Non-pigmented ciliary epithelial cell (primary cell): Measurements from ENCODE around the gene RDH14.

ENCODE experiments used
- DNase-seq: peaks from one replicate; pipeline ENCODE4 v3.0.0-alpha.2; 2010; ENCODE audit warnings: low read depth

Gene RDH14

DNA sequence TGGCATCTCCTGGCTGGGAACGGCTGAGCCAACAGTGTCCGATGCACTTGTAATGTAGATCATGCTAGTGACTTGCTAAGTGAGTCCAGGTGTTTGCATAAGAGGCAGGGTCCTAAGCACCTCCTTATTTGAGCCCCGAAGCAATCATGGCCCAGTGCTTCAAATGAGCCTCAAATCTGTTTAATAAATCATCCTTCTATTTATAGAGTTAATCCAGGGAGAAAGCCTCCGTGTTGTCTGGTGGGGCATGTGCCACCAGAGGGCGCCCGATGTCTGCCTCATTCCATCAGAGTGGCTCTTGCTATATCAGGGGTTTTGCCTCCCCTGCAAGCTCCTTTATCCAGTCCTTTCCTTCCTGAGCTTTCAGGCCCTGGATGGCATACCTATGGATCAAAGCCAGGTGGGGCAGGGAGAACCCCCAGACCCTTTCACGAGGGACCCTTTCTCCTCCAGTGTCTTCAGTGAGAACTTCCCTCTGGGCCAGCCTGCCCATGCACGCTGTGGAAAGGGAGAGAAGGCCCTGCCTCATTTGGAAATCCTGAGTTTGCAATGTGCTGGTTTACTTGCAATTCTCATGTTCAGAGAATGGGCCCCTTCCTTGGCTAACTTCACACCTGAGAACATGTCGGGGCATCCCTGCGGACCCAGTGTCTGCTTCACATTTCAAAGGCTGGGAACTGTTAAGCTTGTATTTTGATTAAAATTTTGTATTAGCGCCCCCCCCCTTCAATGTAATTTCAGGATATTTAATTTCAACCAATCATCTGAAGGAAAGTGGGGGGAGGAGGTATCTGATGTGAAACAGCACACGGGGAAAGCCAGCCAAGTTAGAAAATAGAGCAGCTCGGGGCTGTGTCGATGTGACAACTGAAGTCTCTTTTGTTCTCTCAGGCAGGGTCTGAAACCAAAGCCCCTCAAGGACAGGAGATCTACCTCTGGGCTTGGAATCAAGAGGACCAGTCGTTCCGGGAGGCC is 39.7 kb downstream of the RDH14 start:
- peak; percentile 40 for DNase-seq

DNA sequence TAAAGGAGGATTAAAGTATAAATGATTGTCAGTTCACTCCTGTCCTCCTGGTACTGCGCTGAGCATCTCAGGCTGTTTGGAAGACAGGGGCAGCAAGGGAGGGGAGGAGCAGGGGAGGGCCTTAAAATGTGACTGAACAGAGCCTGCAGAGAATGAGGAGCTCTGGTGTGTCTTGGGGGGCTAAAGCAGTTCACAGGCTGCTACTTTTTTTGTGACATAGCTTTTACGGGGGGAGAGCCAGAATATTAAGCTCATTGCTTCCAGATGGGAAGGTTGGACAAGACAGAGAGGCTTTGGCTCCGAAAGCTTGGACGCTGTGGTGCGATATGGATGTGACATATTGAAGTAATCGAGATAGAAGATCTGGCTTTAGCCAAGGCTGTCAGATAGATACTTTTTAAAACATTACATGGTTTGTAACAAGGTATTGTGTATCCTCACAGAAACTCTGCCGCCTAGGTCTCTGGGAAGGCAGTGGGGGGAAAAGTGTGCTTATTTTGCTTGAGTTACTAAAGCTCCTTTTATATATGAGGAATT is 40.5 kb downstream of the RDH14 start:
- no peak for DNase-seq

DNA sequence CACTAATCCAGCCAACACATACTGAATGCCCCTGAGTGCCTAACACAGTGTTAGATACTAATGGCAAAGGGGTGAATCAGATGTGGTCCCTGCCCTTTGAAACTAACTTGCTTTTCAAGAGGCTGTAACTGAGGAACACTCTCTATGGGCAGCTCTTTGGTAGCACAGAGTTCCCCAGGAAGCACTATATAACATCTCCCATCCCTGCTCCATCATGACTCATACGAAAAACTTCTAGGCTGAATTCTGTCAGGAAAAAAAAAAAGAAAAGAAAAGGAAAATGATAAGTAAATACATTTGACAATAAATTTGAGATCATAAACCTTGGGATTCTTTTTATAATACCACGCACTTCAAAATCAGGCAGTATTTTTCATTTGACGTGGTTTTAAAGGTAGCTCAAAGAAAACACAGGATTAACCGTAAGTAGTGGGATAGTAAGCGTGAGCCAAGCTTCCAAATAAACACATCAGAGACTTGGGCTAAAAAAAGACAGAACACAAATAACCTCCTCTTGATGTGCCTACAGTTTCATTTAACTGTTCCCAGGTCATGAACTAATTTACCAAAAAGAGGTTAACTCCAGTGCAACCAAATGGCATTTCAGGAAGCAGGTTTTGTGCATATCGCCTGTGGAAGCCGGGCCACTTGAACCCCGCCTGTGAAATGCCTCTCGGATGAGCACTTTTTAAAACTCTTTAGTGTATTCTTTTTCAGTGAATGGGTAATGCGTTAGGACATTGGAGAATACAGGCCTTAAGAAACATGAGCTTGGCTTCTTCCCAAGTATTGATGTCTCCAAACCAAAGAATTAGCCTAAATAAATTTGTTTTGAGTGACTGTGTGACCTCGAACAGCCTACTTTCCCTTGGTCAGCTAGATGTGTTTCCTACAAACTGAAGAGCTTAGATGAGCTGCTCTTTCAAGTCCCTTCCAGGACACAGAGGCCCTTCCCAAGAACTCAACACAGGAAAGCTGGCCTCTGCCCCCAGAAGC is 42.0 kb downstream of the RDH14 start:
- DNase-seq: no peak

GRCh38 chr2:18517386-18517785 is 43.1 kb downstream of the RDH14 start:
- no peak for DNase-seq

DNA sequence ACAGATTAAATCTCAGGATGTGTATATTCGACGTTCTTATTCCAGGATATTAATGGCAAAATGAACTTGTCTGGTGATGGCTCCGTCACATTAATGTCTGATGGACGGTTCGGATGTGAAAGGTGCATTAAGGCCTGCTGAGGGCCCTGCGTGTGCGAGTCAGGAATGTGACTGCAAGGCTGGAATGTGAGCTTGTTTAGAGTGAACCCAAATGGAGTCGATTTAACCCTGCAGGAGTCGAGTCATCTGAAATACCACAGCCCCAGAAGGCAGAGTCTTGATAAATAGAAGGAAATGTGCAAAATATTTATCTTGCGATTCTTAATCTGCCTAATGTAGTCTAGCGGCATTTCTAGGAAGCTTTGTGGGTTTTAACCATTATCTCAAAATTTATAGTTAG is 44.3 kb downstream of the RDH14 start:
- DNase-seq: peak; percentile 65

DNA sequence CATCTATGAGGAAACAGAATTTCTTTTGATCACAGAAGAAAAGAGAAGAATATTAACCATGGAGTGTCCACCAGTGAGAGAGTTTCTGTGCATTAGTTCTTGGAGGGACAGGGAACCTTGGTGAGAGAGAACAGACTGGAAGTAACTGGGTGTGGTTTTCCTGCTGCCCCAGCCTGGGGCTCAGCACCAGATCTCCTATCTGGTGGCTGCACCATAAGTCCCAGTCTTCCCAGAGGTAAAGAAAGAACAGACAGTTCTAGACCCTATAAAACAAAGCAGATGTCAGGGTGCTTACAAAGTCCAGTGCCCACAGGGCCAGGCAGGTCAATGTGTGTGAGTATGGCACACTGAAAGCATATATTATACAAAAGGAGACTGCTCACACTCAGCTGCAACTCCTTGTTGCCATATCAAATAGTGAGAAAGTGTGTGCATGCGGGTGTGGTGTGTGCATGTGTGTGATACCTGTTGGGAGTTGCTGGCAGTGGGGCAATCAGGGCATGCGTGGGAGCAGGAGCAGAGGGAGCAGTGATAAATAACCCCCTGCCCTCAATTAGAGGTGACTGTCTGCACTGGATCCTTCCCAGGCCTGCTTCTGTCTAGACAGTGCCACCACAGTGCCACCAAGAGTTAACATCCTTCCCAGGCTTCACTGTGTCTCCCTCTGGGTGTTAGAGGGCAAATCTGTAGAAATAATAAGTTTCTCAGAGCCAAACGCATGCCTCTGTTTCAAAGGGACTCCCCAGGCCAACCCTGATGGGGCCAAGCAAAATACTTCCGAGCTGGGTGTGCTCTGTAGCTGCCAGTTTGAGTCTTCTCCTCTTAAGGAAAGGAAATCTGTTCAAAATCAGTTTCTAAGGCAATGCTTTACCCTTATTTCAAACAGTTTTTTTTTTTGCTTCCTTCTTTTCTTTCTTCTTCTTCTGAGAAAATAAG is 45.7 kb downstream of the RDH14 start:
- no peak for DNase-seq

DNA sequence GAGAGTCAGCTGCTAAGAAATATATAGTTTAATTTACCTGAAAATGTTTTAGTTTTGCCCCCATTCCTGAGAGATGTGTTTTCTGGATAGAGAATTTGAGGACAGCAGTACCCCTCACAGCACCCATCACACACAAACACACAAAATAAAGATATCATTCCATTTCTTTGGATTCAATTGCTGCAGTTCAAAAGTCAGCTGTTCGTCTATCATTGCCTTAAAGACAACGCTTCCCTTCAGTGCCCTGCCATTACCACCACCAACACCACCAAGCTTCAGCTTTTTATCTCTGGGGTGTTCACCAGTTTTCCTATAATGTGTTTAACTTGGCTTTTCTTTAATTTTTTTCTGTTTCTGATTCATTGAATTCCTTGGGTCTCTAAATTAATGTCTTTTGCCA is 49.7 kb downstream of the RDH14 start:
- no peak for DNase-seq

- no peak for DNase-seq
Observed at GRCh38 chr2:18506883-18507509, 53.5 kb downstream of the RDH14 start.

GRCh38 chr2:18505703-18506341 is 54.6 kb downstream of the RDH14 start:
- DNase-seq: no peak
